Ishikawa (cell line): ENCODE results near the gene NDUFA5.

Experiments used
- CEBPB ChIP-seq: IDR thresholded peaks from 2 replicates; pipeline ENCODE4 v1.6.1; 2012
- CREB1 ChIP-seq: IDR thresholded peaks from 2 replicates; pipeline ENCODE4 v1.6.1; 2012; ENCODE audit warnings: low read depth
- EGR1 ChIP-seq: IDR thresholded peaks from 2 replicates; pipeline ENCODE4 v1.6.1; 2012
- FOXM1 ChIP-seq: IDR thresholded peaks from 2 replicates; pipeline ENCODE4 v1.6.1; 2012; ENCODE audit warnings: low read depth, borderline replicate concordance
- RAD21 ChIP-seq: IDR thresholded peaks from 2 replicates; pipeline ENCODE4 v1.6.1; 2012; ENCODE audit warnings: low read depth
- YY1 ChIP-seq: IDR thresholded peaks from 2 replicates; pipeline ENCODE4 v1.6.1; 2012; ENCODE audit warnings: low read depth

DNA sequence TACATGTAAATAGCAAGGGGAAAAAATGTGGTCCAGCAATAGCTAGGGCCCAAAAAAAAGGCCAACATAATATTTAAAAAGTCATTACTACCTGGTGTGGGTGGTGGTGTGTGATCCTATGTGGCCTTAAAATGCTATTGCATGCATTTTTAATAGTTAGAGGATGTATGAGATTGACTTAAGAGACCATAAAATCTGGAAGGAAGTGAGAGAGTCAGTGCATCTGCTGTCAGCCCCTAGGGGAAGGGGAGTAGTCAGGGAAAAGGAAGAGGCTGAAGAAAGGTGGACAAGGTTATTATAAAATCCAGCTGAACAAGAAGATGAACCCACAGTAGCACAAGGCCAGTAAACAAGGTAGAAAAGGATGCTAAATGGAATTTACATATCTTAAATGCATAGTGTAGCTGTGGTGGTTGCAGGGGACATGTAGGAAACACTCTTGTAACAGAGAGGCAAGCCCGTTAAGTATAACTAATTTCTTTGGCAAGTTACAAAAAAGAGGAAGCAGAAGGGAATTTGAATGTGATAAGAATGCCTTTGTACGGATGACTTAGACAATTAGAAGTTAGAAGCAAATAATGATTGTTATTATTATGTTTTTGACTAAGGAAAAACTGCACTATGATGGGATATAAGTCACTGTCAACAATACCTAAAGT, 11.9 kb upstream of the NDUFA5 start:
- TF ChIP-seq CEBPB (no peak), YY1 (no peak), CREB1 (no peak), FOXM1 (no peak), RAD21 (no peak), EGR1 (no peak)
